CD4-positive, alpha-beta memory T cell (primary cell): Measurements from ENCODE around the gene ATP6V0E2. TPM values are rescaled to one million over a fixed set of nuclear protein-coding genes. Genes with fewer than 3 reads are reported as not detected.
"Not testable (repeated sequence)": the region's sequence is repeated elsewhere in the genome, so short reads cannot be mapped to it uniquely, and the experiment has no call there.

Source experiments
- CTCF ChIA-PET: fragments of 350-600 bp; sonication (Branson Sonifier 250); formaldehyde crosslinking; loops from one replicate; lab custom pipeline; 2021; ENCODE audit warnings: inconsistent platforms; ENCODE audit not compliant: partially characterized antibody; lab: Charles Lee
- POLR2A ChIA-PET: fragments of 350-600 bp; sonication (Branson Sonifier 250); formaldehyde crosslinking; loops from one replicate; lab custom pipeline; 2021; ENCODE audit not compliant: partially characterized antibody; lab: Charles Lee
- DNase-seq, 5 donors: peaks; one replicate each; pipeline versions ENCODE4 v3.0.0 to v3.0.0-alpha.2; 2020 to 2022; ENCODE audit warnings: mixed read lengths in 1 of 5
- H3K27ac ChIP-seq: one replicate; pipeline ENCODE4 v1.7.0; 2013; ENCODE audit warnings: low read depth, low read length
- H3K27me3 ChIP-seq: 2 replicates; pipeline ENCODE4 v1.7.0; 2013; ENCODE audit warnings: mild to moderate bottlenecking, low read length, moderate library complexity; ENCODE audit not compliant: insufficient read depth
- H3K36me3 ChIP-seq: 2 replicates; pipeline ENCODE4 v1.7.0; 2013; ENCODE audit warnings: mild to moderate bottlenecking, low read length, moderate library complexity; ENCODE audit not compliant: insufficient read depth
- H3K4me1 ChIP-seq: 2 replicates; pipeline ENCODE4 v1.7.0; 2013; ENCODE audit warnings: mild to moderate bottlenecking, low read length, moderate library complexity; ENCODE audit not compliant: insufficient read depth
- H3K4me3 ChIP-seq, 2 donors: one replicate each; pipeline ENCODE4 v1.7.0; 2013; ENCODE audit warnings: low read length in 2 of 2, mild to moderate bottlenecking in 1 of 2
- H3K9me3 ChIP-seq, 2 donors: one replicate each; pipeline ENCODE4 v1.7.0; 2013; ENCODE audit warnings: low read length in 2 of 2, control low read depth in 1 of 2; ENCODE audit not compliant: control insufficient read depth in 1 of 2
- H3K27ac Mint-ChIP-seq, 7 donors: one replicate each; pipeline ENCODE4 v1.8.0; 2020 to 2021; ENCODE audit warnings: mixed read lengths in 7 of 7, mild to moderate bottlenecking in 6 of 7, inconsistent platforms in 3 of 7, moderate library complexity in 3 of 7
- H3K27me3 Mint-ChIP-seq, 2 donors: one replicate each; pipeline ENCODE4 v1.8.0; 2020 to 2021; ENCODE audit warnings: mixed read lengths in 2 of 2
- H3K36me3 Mint-ChIP-seq, 2 donors: one replicate each; pipeline ENCODE4 v1.8.0; 2020 to 2021; ENCODE audit warnings: mixed read lengths in 2 of 2, inconsistent platforms in 1 of 2, mild to moderate bottlenecking in 1 of 2
- H3K4me1 Mint-ChIP-seq, 4 donors: one replicate each; pipeline ENCODE4 v1.8.0; 2020 to 2021; ENCODE audit warnings: mixed read lengths in 4 of 4, mild to moderate bottlenecking in 1 of 4
- H3K4me3 Mint-ChIP-seq, 8 donors: one replicate each; pipeline ENCODE4 v1.8.0; 2020 to 2021; ENCODE audit warnings: mixed read lengths in 8 of 8, mild to moderate bottlenecking in 7 of 8, moderate library complexity in 6 of 8, inconsistent platforms in 3 of 8
- H3K9me3 Mint-ChIP-seq, 8 donors: one replicate each; pipeline ENCODE4 v1.8.0; 2020 to 2021; ENCODE audit warnings: mixed read lengths in 8 of 8, mild to moderate bottlenecking in 5 of 8, inconsistent platforms in 3 of 8, moderate library complexity in 1 of 8
- intact Hi-C: fragments of 100-400 bp; cut with micrococcal nuclease; formaldehyde crosslinking; loops from one replicate; pipeline ENCODE4 v1.15.1; 2023
- polyA plus RNA-seq, 2 donors: library from polyadenylated mRNA; unstranded; fragments of 300-500 nt; fragmentation: Illumina TruSeq; gene quantifications; one replicate each; pipeline ENCODE4 v1.2.3, GENCODE V29; 2021
- total RNA-seq, 2 experiments: library from RNA; stranded (reverse); gene quantifications; one replicate each; pipeline ENCODE4 v1.2.3, GENCODE V29; 2021

Gene ATP6V0E2
- total and polyA plus RNA-seq, 4 experiments from 2014 or later = 64.6 to 163 (median 105) TPM

- peaks cover 2 to 6% of the 10 kb centered on the region in 2 donors for H3K27me3 Mint-ChIP-seq
- no peaks in the 10 kb centered on the region for H3K36me3 Mint-ChIP-seq
- intact Hi-C loops = no loop called here
- H3K27me3 ChIP-seq = no peaks in the 10 kb centered on the region
- no peak overlapping the region for H3K4me3 ChIP-seq
- CTCF ChIA-PET = no interaction called here
- no peak overlapping the region for H3K4me3 Mint-ChIP-seq
- H3K9me3 Mint-ChIP-seq = no peaks in the 10 kb centered on the region
- H3K4me1 ChIP-seq = no peaks in the 10 kb centered on the region
- no peak for DNase-seq
- POLR2A ChIA-PET = no interaction called here
- H3K4me1 Mint-ChIP-seq = peaks cover 0 to 4% (median 0%) of the 10 kb centered on the region in 4 donors
- no peaks in the 10 kb centered on the region for H3K36me3 ChIP-seq
- no peak overlapping the region for H3K27ac ChIP-seq
- H3K9me3 ChIP-seq = no peaks in the 10 kb centered on the region
- peak overlapping the region in 1 of 7 donors; percentile 60 for H3K27ac Mint-ChIP-seq
Observed at GRCh38 chr7:149827089-149827981, 46.4 kb upstream of the ATP6V0E2 start.

DNA sequence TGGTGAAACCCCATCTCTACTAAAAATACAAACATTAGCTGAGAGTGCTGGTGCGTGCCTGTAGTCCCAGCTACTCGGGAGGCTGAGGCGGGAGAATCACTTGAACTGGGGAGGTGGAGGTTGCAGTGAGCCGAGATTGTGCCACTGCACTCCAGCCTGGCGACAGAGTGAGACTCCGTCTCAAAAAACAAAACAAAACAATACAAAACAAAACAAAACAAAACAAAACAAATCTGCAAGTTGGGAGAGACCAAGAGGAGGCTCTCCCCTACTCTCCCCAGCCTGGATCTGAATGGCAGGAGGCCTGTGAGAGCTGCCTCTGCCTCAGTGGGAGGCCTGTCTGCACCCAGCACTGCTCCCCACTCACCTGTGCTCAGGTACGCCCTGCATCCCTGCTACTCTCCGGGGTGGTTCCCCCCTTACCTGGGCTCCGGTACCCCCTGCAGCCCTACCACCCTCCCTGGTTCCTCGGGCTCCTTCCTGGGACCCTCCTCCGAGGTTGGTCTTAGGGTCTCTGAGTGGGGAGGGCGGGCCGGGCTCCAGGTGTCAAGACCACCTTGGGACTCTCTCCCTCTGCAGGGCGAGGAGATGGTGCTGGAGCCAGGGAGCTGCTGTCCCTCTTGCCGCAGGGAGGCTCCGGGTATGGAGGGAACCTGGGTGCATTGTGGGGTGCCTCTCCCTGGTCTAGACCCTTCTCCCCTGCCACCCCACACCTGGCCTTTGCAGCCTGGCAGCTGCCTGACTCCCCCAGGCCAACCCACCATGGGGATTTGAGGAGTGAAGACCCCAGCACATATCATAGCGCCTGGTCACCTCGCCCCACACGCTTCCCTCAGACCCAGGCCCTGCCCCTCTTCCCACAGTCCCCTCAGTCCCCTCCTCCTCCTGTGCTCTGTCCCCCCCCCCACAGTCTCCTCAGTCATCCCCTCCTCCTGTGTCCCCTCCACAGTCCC, 45.1 kb upstream of the ATP6V0E2 start:
- H3K27me3 ChIP-seq = no peaks in the 10 kb centered on the region
- ChIA-PET POLR2A (no interaction called here), CTCF (no interaction called here)
- intact Hi-C loops = no loop called here
- H3K27ac Mint-ChIP-seq = no peak overlapping the region
- no peaks in the 10 kb centered on the region for H3K9me3 ChIP-seq
- H3K27me3 Mint-ChIP-seq = peaks cover 4 to 6% of the 10 kb centered on the region in 2 donors
- no peak overlapping the region for H3K4me3 Mint-ChIP-seq
- DNase-seq = no peak
- H3K36me3 ChIP-seq = no peaks in the 10 kb centered on the region
- H3K27ac ChIP-seq = no peak overlapping the region
- H3K4me1 Mint-ChIP-seq = peaks cover 0 to 4% (median 0%) of the 10 kb centered on the region in 4 donors
- H3K4me1 ChIP-seq = no peaks in the 10 kb centered on the region
- H3K4me3 ChIP-seq = no peak overlapping the region
- no peaks in the 10 kb centered on the region for H3K9me3 Mint-ChIP-seq
- H3K36me3 Mint-ChIP-seq = no peaks in the 10 kb centered on the region

DNA sequence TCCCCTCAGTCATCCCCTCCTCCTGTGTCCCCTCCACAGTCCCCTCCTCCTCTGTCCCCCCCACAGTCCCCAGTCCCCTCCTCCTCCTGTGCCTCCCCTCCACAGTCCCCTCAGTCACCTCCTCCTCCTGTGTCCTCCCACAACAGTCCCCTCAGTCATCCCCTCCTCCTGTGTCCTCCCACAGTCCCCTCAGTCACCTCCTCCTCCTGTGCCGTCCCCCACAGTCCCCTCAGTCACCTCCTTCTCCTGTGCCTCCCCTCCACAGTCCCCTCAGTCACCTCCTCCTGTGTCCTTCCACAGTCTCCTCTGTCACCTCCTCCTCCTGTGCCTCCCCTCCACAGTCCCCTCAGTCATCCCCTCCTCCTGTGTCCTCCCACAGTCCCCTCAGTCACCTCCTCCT, 43.2 kb upstream of the ATP6V0E2 start:
- intact Hi-C loops, H3K9me3 ChIP-seq, H3K27ac ChIP-seq, POLR2A ChIA-PET, H3K27me3 ChIP-seq, H3K4me1 ChIP-seq, H3K9me3 Mint-ChIP-seq, H3K4me1 Mint-ChIP-seq, H3K4me3 ChIP-seq, CTCF ChIA-PET, H3K36me3 Mint-ChIP-seq, DNase-seq, H3K36me3 ChIP-seq, H3K4me3 Mint-ChIP-seq, H3K27ac Mint-ChIP-seq: not testable (repeated sequence)
- peaks cover 9 to 16% of the 10 kb centered on the region in 2 donors for H3K27me3 Mint-ChIP-seq

DNA sequence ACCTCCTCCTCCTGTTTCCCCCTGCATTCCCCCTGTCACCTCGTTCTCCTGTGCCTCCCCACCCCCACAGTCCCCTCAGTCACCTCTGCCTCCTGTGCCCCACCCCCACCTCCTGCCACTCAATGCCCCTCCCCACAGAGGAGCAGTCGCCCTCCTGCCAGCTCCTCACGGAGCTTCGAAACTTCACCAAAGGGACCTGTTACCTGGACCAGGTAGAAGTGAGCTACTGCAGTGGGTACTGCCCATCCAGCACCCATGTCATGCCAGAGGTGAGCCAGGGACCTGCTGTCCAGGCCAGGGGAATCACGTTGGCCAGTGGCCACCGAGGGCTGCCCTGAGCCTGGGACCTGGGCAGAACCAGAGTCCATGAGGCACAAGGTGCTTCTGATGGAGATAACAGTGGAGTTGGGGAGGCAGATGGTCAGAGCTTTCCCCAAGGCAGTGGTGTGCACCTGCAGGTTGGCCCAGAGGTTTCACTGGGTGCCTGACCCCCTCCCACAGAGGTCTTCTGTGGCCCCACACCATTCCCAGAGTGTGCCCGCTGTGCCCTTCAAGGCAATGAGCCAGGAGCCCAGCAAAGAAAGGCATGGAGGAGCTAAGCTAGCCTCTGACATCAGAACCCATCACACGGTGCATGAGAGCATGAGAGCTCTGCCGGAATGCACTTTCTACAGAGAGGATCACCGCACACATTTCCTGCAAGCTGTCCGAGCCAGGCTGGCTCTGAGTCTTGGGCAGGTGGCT, 42.6 kb upstream of the ATP6V0E2 start:
- H3K27ac Mint-ChIP-seq = no peak overlapping the region

GRCh38 chr7:149831741-149832219, 42.0 kb upstream of the ATP6V0E2 start:
- DNase-seq = no peak
- Histone ChIP-seq H3K4me1 (no peaks in the 10 kb centered on the region), H3K27me3 (no peaks in the 10 kb centered on the region), H3K36me3 (no peaks in the 10 kb centered on the region), H3K9me3 (no peaks in the 10 kb centered on the region), H3K27ac (no peak overlapping the region), H3K4me3 (no peak overlapping the region)
- Mint-ChIP-seq H3K4me1 (peaks cover 0 to 4% (median 0%) of the 10 kb centered on the region in 4 donors), H3K36me3 (no peaks in the 10 kb centered on the region), H3K4me3 (no peak overlapping the region), H3K27me3 (peaks cover 9 to 16% of the 10 kb centered on the region in 2 donors), H3K9me3 (no peaks in the 10 kb centered on the region), H3K27ac (no peak overlapping the region)
- intact Hi-C loops = no loop called here
- CTCF ChIA-PET = no interaction called here
- POLR2A ChIA-PET = no interaction called here

More for the DNA sequence above, 42.6 kb upstream of the ATP6V0E2 start:
- CTCF ChIA-PET = no interaction called here
- Histone ChIP-seq H3K4me3 (no peak overlapping the region), H3K36me3 (no peaks in the 10 kb centered on the region), H3K9me3 (no peaks in the 10 kb centered on the region), H3K4me1 (no peaks in the 10 kb centered on the region), H3K27ac (no peak overlapping the region), H3K27me3 (no peaks in the 10 kb centered on the region)
- DNase-seq = no peak
- POLR2A ChIA-PET = no interaction called here
- Mint-ChIP-seq H3K36me3 (no peaks in the 10 kb centered on the region), H3K4me3 (no peak overlapping the region), H3K27me3 (peaks cover 9 to 16% of the 10 kb centered on the region in 2 donors), H3K9me3 (no peaks in the 10 kb centered on the region), H3K4me1 (peaks cover 0 to 4% (median 0%) of the 10 kb centered on the region in 4 donors)
- intact Hi-C loops = no loop called here

- intact Hi-C loops = no loop called here
- Histone ChIP-seq H3K9me3 (no peaks in the 10 kb centered on the region), H3K4me3 (no peak overlapping the region), H3K4me1 (no peaks in the 10 kb centered on the region), H3K27ac (no peak overlapping the region), H3K27me3 (no peaks in the 10 kb centered on the region), H3K36me3 (no peaks in the 10 kb centered on the region)
- DNase-seq = no peak
- CTCF ChIA-PET = interaction anchor here (0.7 kb wide), 1 partner anchor 561 kb away, joined by 3 read pairs; no protein-coding TSS in a partner anchor
- Mint-ChIP-seq H3K4me1 (peaks cover under 1 to 2% (median under 1%) of the 10 kb centered on the region in 4 donors), H3K27me3 (peaks cover 9 to 16% of the 10 kb centered on the region in 2 donors), H3K9me3 (no peaks in the 10 kb centered on the region), H3K4me3 (no peak overlapping the region), H3K27ac (no peak overlapping the region), H3K36me3 (no peaks in the 10 kb centered on the region)
- POLR2A ChIA-PET = no interaction called here
Observed at GRCh38 chr7:149832332-149833041, 41.3 kb upstream of the ATP6V0E2 start.
